ELF-1 (cell line): Measurements from ENCODE around the gene CACNA1D.

Source experiments
- DNase-seq: peaks from one replicate; pipeline ENCODE4 v3.0.0-alpha.2; 2016; ENCODE audit warnings: low read depth, low spot score

Gene CACNA1D

GRCh38 chr3:53709860-53710674 is 215.7 kb downstream of the CACNA1D start:
- DNase-seq = peak; percentile 92

GRCh38 chr3:53711387-53711786 is 217.0 kb downstream of the CACNA1D start:
- DNase-seq = no peak

- DNase-seq = no peak
Measured at GRCh38 chr3:53712817-53713388, 218.5 kb downstream of the CACNA1D start.

DNA sequence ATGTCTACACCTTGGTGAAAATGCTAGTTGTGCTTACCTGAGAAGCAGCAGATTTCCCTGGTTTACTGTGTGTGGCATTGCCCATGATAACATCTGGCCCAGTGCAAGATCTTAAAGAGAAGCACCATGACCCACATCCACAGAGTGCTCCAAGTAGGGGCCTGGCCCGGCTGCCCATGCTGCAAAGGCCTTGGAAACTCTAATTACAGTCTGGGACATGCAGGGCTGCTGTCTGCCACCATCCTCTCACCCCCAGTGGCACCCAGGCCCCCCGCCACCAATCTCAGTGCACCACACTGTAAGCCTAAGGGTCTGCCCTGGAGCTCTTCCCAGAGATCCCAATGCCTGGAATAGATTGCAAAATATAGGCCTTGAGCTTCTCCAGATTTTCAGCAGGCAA is 219.2 kb downstream of the CACNA1D start:
- DNase-seq = no peak

DNA sequence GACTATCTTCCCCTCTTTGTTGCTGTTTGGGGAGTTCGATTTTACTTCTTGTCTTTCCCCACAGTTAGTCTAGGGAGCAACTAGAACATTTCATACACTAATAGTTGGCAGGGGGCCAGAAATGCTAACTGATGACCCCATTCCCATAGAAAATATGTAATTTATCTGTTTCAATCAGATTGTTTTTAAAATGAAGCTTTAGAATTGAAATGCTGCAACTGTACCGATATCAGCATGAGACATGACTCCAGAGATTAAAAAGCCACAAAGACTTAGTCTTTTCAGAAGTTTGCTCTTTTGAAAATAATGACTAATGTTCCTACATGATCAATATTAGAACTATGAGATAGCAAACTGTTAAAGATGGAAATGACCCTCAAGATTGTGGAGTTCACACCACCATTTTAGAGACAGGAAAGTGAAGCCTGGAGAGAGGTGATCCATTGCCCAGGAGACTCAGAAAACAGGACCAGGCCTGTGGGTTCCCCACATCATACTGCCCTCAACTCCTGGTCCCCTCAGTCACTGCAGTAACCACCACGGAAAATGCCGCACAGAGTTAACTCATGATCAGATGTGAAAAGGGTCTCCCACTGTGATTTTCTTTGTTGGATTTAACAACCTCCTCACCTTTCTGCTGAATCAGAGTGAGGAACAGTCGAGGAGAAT is 221.5 kb downstream of the CACNA1D start:
- no peak for DNase-seq

- DNase-seq = no peak
Measured at GRCh38 chr3:53716998-53717397, 222.6 kb downstream of the CACNA1D start.

DNA sequence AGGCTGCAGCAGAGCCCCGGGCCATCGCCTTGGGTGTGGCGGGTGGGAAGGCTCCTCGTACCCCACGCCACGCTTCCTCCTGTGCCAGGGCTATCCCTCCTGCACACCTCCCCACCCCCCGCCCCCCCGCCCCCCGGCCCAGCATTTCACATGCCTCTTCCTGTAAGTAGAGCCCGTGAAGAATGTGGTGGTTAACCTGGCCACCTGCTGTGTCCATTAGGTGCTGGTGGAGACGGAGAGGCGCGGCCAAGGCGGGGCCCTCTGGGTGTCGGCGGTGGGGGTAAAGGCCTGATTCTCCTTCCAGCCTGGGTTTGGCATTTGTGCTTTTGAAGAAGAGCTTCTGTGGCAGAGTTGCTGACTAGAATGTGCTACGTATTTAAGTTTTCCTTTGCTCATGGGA is 224.1 kb downstream of the CACNA1D start:
- peak; percentile 11 for DNase-seq

DNA sequence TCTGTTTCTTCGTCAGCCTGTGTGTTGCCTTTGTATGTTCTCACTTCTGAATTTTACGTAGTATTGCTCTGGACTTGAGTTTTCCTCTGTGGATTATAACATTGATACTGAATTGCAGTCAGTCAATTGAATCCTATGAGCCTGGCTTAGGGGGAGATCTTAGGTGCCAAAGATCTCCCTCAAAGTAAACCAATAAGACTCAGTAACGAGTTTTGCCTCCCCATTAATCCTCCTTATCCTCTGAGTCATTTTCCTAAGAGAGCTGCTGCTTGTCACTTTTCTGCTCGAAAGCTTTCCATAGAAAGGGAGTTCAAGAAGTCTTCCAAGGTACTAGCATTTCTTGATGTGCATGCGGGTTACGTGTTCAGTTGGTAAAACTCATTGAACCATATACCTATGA is 225.4 kb downstream of the CACNA1D start:
- no peak for DNase-seq

DNA sequence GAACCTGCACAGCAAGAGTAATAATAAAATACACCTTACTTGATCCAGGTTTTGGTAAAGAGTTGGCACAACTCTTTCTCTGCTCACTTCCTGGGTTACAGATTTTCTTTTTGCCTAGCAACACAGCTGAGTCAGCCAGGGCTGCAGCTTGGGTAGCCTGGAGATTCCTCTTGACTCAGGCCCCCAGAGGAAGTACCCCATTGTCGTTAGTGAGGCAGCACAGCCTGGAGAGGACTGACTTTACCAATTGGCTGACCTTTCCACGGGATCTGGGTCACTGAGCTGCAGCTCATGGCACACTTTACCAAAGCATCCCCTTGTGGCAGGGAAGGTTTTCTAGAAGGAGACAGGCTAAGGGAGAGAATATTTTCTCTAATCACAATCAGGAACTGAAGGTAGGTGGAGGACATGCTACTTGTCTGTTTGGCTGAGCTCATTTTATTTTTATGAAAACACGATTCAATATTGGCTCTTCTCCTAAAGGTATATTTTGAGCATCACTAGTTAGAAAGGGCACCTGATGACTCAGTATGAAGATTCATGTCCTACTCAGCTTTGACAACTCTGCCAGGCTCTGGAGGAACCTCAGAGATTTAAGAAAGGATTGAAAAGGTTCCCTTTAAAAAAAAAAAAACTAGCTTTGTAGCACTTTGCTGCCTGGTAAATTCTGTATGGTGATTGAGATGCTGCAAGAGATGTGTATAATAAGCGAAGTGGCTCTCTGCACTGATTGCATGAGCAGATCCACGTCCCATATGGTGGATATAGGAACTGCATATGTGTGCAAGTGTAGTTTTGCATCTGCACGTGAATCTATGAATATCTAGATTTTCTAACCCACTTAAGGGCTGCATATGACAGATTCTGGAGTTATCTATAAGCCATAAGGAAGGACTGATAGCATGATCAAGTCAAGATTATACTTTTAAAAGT is 227.0 kb downstream of the CACNA1D start:
- no peak for DNase-seq

GRCh38 chr3:53724566-53724965 is 230.2 kb downstream of the CACNA1D start:
- no peak for DNase-seq

- DNase-seq = no peak
Measured at GRCh38 chr3:53725387-53725995, 231.1 kb downstream of the CACNA1D start.

GRCh38 chr3:53726643-53727042 is 232.2 kb downstream of the CACNA1D start:
- DNase-seq = peak; percentile 14

- DNase-seq = no peak
Measured at GRCh38 chr3:53728606-53729005, 234.2 kb downstream of the CACNA1D start.

- no peak for DNase-seq
Measured at GRCh38 chr3:53729159-53729558, 234.7 kb downstream of the CACNA1D start.

DNA sequence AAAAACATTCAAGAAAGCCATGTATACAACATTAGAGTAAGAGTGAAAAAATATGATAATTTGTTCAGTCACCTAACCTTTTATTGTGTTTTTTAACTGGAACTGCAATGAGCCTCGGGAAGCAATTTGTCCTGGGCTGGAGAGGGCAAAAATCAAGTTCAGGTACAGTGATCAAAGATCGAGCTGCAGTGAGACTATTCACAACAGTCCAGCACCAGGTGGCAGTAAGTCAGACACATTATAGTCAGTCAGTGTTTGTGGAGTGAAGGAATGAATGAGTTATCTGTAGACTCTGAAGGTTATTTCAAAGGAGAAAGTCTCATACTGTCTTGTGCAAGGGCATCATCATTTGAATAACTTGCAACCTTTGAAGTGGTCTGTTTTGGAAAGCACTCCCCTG is 235.2 kb downstream of the CACNA1D start:
- DNase-seq = no peak

DNA sequence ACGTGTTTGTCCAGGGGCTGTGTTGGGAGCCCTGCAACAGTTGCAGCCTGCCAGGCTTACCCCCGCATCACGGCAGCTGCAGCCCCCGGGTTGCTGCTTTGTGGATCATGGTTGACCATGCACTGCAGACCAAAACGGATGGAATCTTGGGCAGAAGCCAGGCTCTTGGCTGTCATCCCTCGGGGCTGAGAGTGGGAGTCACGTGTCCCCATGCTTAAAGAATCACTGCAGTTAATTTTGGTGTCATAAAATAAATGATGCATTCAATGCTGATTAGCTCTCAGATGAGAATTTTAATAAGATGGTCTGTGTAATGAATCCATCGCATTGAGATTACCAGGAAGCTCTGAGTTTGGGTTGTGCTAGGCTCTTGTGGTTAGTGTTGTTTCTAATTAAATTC is 236.2 kb downstream of the CACNA1D start:
- no peak for DNase-seq

DNA sequence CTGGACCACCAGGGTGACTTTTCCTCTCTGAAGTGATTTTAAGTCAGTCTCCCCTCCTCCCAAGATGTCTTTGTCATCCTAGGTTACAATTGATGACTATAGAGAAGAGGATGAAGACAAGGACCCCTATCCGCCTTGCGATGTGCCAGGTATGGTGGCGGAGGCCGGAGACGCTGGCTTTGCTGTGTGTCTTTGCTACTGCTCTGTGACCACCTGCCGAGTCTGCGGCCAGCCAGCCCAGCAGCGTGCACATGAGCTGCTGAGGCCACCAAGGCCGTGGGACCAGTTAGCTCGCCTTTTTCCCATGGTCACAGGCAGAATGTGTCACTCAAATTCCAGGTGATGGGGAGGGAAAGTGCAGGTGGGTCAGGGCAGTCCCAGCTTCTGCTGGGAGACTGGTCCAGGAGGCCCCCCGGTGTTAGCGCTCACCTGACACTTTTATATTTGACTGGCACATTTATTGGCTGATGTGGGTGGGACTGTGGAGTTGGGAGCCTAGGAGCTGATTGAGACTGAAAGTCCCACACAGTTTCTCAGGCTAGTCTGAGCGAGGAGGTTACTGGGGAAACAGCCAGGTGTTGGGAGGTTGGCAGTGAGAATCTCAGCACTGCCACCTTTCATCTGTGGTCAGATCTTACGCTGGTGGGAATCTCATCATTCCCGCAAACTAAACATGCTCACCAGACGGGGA is 237.7 kb downstream of the CACNA1D start:
- DNase-seq = no peak

- DNase-seq = no peak
Measured at GRCh38 chr3:53733446-53733845, 239.0 kb downstream of the CACNA1D start.

- DNase-seq = no peak
Measured at GRCh38 chr3:53739966-53740365, 245.6 kb downstream of the CACNA1D start.

GRCh38 chr3:53740956-53741355 is 246.5 kb downstream of the CACNA1D start:
- no peak for DNase-seq

- no peak for DNase-seq
Measured at GRCh38 chr3:53744351-53744750, 249.9 kb downstream of the CACNA1D start.
